Stomach (tissue), 9 donors: ENCODE measurements around the gene TAF4. TPM values are rescaled to one million over a fixed set of nuclear protein-coding genes. Genes with fewer than 3 reads are reported as not detected.

Experiments
- DNase-seq, 2 donors: peaks; one replicate each; pipeline versions ENCODE4 v3.0.0 to v3.0.0-alpha.2; 2013 to 2019
- H3K27ac ChIP-seq, 5 donors: fragments of 200-600 bp in 4 of 5; sonication (generic) in 4 of 5; one replicate each; pipeline ENCODE4 v1.5.1; 2013 to 2019; ENCODE audit warnings: mild to moderate bottlenecking in 1 of 5, moderate library complexity in 1 of 5
- H3K27me3 ChIP-seq, 3 donors: fragments of 200-600 bp; sonication (generic); one replicate each; pipeline ENCODE4 v1.5.1; 2017 to 2019; ENCODE audit warnings: mixed run types in 1 of 3
- H3K36me3 ChIP-seq, 4 donors: fragments of 200-600 bp; sonication (generic); 1 replicate in 3 of 4; 2 replicates in 1 of 4; pipeline ENCODE4 v1.5.1; 2016 to 2019
- H3K4me1 ChIP-seq, 4 donors: fragments of 200-600 bp; sonication (generic); one replicate each; pipeline ENCODE4 v1.5.1; 2016 to 2019
- H3K4me3 ChIP-seq, 4 donors: fragments of 200-600 bp; sonication (generic) in 3 of 4; one replicate each; pipeline ENCODE4 v1.5.1; 2016 to 2019; ENCODE audit warnings: mild to moderate bottlenecking in 1 of 4
- H3K9me3 ChIP-seq, 4 donors: fragments of 200-600 bp; sonication (generic); one replicate each; pipeline ENCODE4 v1.5.1; 2016 to 2019
- CTCF ChIP-seq, 7 experiments: fragments of 450-650 bp in 4 of 7; fragments of 200-600 bp in 3 of 7; sonication (generic) in 3 of 7; IDR thresholded peaks; one replicate each; pipeline ENCODE4 v1.5.1; 2016 to 2019; ENCODE audit warnings: antibody characterized with exemption in 7 of 7, control low read depth in 2 of 7, mild to moderate bottlenecking in 1 of 7
- EP300 ChIP-seq: sonication (generic); formaldehyde crosslinking; IDR thresholded peaks from one replicate; pipeline ENCODE4 v1.6.1; 2017; ENCODE audit warnings: antibody characterized with exemption
- POLR2A ChIP-seq, 4 donors: fragments of 450-650 bp; IDR thresholded peaks; one replicate each; pipeline ENCODE4 v1.6.1; 2016; ENCODE audit warnings: antibody characterized with exemption in 4 of 4, control low read depth in 2 of 4, mild to moderate bottlenecking in 1 of 4, moderate library complexity in 1 of 4
- POLR2AphosphoS5 ChIP-seq, 3 donors: sonication (generic); formaldehyde crosslinking; IDR thresholded peaks; one replicate each; pipeline ENCODE4 v1.6.1; 2016; ENCODE audit warnings: antibody characterized with exemption in 3 of 3
- WGBS, 5 donors: extraction: QIAGEN DNeasy Blood & Tissue Kit in 3 of 5; methylation state at CpG; one replicate each; pipeline versions ENCODE4 v1.1.5 to v1.1.7; 2013 to 2018; 5-methylcytosine and 5-hydroxymethylcytosine counted together
- intact Hi-C: fragments of 100-400 bp; cut with DNase I; formaldehyde crosslinking; loops from one replicate; pipeline ENCODE4 v1.15.1; 2023; ENCODE audit warnings: low total_unique reads
- polyA plus RNA-seq, 3 donors: library from polyadenylated mRNA; stranded (reverse); fragments of 200-250 nt; gene quantifications; one replicate each; pipeline ENCODE4 v1.2.3, GENCODE V29; 2013
- total RNA-seq, 5 donors: library from RNA; depleted of rRNA; stranded (reverse); fragments of >200 nt; gene quantifications; one replicate each; pipeline versions ENCODE4 v1.1.0 to v1.2.3, GENCODE V29; 2014 to 2016
- donor health status: healthy with polysubstance abuse.
- donor health status: Bipolar disorder and iron deficiency.
- donor health status: healthy.

Gene TAF4
- total and polyA plus RNA-seq, 8 donors: 3.2 to 33.9 (median 11.2) TPM

GRCh38 chr20:62051144-62051543, 14.5 kb downstream of the TAF4 start:
- intact Hi-C loops: no loop called here
- H3K27me3 ChIP-seq: no peaks in the 10 kb centered on the region
- no peak for DNase-seq
- peaks cover 0 to 36% (median 17%) of the 10 kb centered on the region in 4 donors for H3K4me1 ChIP-seq
- no peaks in the 10 kb centered on the region for H3K9me3 ChIP-seq
- no peak overlapping the region for H3K27ac ChIP-seq
- no peak for TF ChIP-seq EP300
- no peak for TF ChIP-seq POLR2A (IDR thresholded peaks at IDR 0.05)
- TF ChIP-seq POLR2AphosphoS5 (IDR thresholded peaks at IDR 0.05): no peak
- TF ChIP-seq CTCF (IDR thresholded peaks at IDR 0.05): no peak
- H3K4me3 ChIP-seq: no peak overlapping the region
- peaks cover 6 to 33% (median 16%) of the 10 kb centered on the region in 4 donors for H3K36me3 ChIP-seq
- 62 to 81% (median 75%) methylated on average over 12 to 16 of the region's 16 CpGs for WGBS, 5 donors

DNA sequence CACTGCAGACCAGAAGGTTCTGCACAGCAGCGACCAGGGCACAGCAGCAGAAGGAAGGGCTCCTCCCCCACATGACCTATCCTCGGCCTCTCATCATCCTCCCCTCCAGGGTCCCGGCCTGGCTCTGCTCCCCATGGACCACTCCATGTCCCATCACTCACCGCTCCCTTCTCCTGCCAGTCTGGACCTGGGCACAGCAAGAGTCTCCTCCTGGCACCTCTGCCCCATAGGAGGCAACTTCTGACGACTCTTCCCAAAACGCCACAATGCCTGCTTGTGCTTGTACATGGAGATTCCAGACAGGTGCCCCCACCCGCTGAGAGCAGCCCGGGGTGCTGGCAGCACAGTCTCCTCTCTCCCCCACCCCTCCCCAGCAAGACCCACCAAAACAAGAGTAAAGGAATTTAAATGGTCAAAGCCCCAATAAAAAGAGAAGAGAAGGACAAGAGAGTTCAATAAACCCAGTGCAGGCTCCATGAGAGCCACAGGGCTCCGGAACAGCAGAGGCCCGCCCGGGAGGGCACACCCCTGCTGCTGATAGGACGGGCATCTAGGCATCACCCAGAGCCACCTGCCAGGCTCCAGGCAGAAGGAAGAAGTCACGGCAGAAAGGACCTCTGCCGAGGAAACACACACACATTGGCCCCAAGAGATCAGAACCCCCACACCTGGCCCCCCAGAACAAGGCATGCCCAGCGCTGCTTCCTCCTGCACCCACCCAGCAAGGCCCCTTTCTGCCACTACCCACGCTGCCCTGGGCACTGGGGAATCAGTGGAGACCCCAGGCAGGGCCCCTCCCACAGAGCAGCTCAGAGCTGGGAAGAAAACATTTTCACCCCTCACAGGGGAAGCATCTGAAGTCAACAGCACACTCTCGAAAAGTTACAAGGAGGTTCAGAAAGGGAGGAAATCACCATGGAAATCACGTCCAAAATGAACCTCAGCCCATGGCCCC, 15.2 kb downstream of the TAF4 start:
- Histone ChIP-seq H3K4me3 (no peak overlapping the region), H3K27me3 (no peaks in the 10 kb centered on the region), H3K9me3 (no peaks in the 10 kb centered on the region), H3K4me1 (peaks cover 0 to 36% (median 17%) of the 10 kb centered on the region in 4 donors), H3K36me3 (peaks cover 6 to 26% (median 16%) of the 10 kb centered on the region in 4 donors), H3K27ac (no peak overlapping the region)
- TF ChIP-seq CTCF (IDR thresholded peaks at IDR 0.05): no peak
- no peak for TF ChIP-seq POLR2A (IDR thresholded peaks at IDR 0.05)
- no peak for TF ChIP-seq EP300
- no peak for TF ChIP-seq POLR2AphosphoS5 (IDR thresholded peaks at IDR 0.05)
- WGBS, 5 donors: 60 to 77% (median 69%) methylated on average over 17 to 18 of the region's 18 CpGs
- DNase-seq: no peak
- intact Hi-C loops: no loop called here

DNA sequence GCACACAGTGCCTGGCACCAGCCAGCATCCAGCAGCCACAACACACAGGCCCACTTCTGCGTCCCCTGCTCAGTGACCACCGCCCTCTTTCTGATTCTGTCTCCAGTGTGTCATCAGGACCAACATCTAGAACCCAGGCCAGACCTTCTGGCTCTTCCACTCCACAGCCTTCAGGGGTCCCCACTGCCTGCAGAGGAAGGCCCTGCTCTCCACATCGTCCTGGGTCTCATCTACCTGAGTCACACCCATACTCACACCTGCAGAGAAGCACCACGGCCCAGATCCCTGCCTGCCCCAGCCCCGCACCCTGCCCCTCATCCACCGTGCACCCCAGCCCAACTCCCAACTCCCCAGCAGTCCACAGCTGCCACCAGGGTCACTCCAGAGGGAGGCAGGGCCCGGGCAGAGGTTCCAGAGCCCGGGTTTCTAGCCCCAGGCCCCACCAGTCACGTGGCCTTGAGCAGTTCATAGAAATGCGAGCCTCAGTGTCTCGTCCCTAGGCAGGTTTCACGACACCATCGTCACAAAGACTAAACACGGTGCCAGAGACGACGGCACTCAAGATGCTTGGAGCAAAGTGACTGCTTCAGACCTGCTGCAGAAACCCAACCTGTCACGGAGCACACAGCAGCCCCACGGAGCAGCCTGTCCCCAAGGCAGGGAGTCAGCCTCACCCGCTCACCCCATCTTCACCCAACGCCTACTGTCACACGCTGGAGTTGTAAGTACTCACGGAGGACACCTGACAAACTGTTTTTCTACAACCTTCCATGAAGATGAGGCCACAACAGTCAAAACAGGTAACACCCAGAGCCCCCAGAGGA, 16.1 kb downstream of the TAF4 start:
- Histone ChIP-seq H3K27ac (no peak overlapping the region), H3K9me3 (no peaks in the 10 kb centered on the region), H3K4me1 (peaks cover 0 to 42% (median 21%) of the 10 kb centered on the region in 4 donors), H3K4me3 (no peak overlapping the region), H3K36me3 (peaks cover 0 to 18% (median 11%) of the 10 kb centered on the region in 4 donors), H3K27me3 (no peaks in the 10 kb centered on the region)
- intact Hi-C loops: no loop called here
- DNase-seq: no peak
- 86 to 90% (median 90%) methylated on average over 21 to 22 of the region's 22 CpGs for WGBS, 5 donors
- no peak for TF ChIP-seq POLR2AphosphoS5 (IDR thresholded peaks at IDR 0.05)
- TF ChIP-seq POLR2A (IDR thresholded peaks at IDR 0.05): no peak
- no peak for TF ChIP-seq CTCF (IDR thresholded peaks at IDR 0.05)
- no peak for TF ChIP-seq EP300

DNA sequence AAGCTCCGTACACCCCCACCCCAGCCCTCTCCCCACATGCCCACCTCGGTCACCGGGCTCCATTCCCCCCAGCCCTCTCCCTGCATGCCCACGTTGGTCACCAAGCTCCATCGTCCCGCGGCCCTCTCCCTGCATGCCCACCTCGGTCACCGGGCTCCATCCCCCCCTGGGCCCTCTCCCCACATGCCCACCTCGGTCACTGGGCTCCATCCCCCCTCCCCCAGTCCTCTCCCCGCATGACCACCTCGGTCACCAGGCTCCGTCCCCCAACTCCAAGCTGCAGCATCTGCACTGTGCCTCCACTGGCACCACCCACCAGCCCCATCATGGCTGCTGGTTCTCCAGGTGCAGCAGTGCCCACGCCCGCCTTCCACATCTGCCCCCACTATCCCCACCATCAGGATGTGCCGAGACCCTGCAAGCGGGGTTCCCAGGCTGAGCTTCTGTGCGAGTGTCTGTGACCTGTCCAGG, 16.8 kb downstream of the TAF4 start:
- intact Hi-C loops: no loop called here
- H3K27ac ChIP-seq: no peak overlapping the region
- H3K4me1 ChIP-seq: peaks cover 0 to 43% (median 22%) of the 10 kb centered on the region in 4 donors
- H3K4me3 ChIP-seq: no peak overlapping the region
- H3K9me3 ChIP-seq: no peaks in the 10 kb centered on the region
- H3K27me3 ChIP-seq: no peaks in the 10 kb centered on the region
- DNase-seq: no peak
- TF ChIP-seq POLR2AphosphoS5 (IDR thresholded peaks at IDR 0.05) (no peak), POLR2A (IDR thresholded peaks at IDR 0.05) (no peak), EP300 (no peak), CTCF (IDR thresholded peaks at IDR 0.05) (no peak)
- H3K36me3 ChIP-seq: peaks cover 0 to 12% (median 7%) of the 10 kb centered on the region in 4 donors
- 86 to 91% (median 91%) methylated on average over 18 of the region's 18 CpGs for WGBS, 5 donors
